Kidney epithelial cell (primary cell): ENCODE data around the gene KDM5B. TPM values are rescaled to one million over a fixed set of nuclear protein-coding genes. Genes with fewer than 3 reads are reported as not detected.

Source experiments
- DNase-seq: peaks from one replicate; pipeline ENCODE4 v3.0.0-alpha.2; 2010; ENCODE audit warnings: low read depth
- H3K27me3 ChIP-seq: 2 replicates; pipeline ENCODE4 v1.6.0; 2011; ENCODE audit warnings: low read length; ENCODE audit not compliant: control insufficient read depth, insufficient read depth
- H3K36me3 ChIP-seq: 2 replicates; pipeline ENCODE4 v1.5.1; 2011; ENCODE audit warnings: low read length; ENCODE audit not compliant: control insufficient read depth, insufficient read depth
- H3K4me3 ChIP-seq: 2 replicates; pipeline ENCODE4 v1.5.1; 2011; ENCODE audit warnings: low read depth, mild to moderate bottlenecking, control low read depth, low read length
- total RNA-seq: library from RNA; depleted of rRNA; stranded (reverse); fragments of >200 nt; gene quantifications from 2 replicates; pipeline ENCODE4 v1.2.3, GENCODE V29; 2015
- TF ChIP-seq, protein P1 (sequence below): IDR thresholded peaks from 2 replicates; pipeline ENCODE4 v1.5.1; 2011; ENCODE audit warnings: mild to moderate bottlenecking, moderate library complexity, low read length, control low read depth, inconsistent platforms; ENCODE audit not compliant: insufficient read depth, poor library complexity, severe bottlenecking

The KDM5B gene
- total RNA-seq, 1 donor from 2014 or later = 70.7 TPM

GRCh38 chr1:202710070-202711045 lies 97.9 kb downstream of the KDM5B start, which contains the start of gene SYT2:
Gene SYT2, minus strand, starts transcription at chr1:202710454. Its CDS starts 104,682 bp downstream, at chr1:202605772.
- TF ChIP-seq, protein P1, sequence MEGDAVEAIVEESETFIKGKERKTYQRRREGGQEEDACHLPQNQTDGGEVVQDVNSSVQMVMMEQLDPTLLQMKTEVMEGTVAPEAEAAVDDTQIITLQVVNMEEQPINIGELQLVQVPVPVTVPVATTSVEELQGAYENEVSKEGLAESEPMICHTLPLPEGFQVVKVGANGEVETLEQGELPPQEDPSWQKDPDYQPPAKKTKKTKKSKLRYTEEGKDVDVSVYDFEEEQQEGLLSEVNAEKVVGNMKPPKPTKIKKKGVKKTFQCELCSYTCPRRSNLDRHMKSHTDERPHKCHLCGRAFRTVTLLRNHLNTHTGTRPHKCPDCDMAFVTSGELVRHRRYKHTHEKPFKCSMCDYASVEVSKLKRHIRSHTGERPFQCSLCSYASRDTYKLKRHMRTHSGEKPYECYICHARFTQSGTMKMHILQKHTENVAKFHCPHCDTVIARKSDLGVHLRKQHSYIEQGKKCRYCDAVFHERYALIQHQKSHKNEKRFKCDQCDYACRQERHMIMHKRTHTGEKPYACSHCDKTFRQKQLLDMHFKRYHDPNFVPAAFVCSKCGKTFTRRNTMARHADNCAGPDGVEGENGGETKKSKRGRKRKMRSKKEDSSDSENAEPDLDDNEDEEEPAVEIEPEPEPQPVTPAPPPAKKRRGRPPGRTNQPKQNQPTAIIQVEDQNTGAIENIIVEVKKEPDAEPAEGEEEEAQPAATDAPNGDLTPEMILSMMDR = no peak
- peaks cover 63% of the 10 kb centered on the region for H3K27me3 ChIP-seq
- H3K4me3 ChIP-seq = no peak within 1 kb of the TSS
- no peaks in the 10 kb centered on the region for H3K36me3 ChIP-seq
- DNase-seq = no peak

- TF ChIP-seq, protein P1 = no peak
- Histone ChIP-seq H3K36me3 (no peaks in the 10 kb centered on the region), H3K4me3 (no peak overlapping the region), H3K27me3 (peaks cover 69% of the 10 kb centered on the region)
- no peak for DNase-seq
Measured at GRCh38 chr1:202709276-202710041, 98.8 kb downstream of the KDM5B start.

GRCh38 chr1:202708456-202709275 lies 99.6 kb downstream of the KDM5B start:
- Histone ChIP-seq H3K4me3 (no peak overlapping the region), H3K36me3 (no peaks in the 10 kb centered on the region), H3K27me3 (peaks cover 77% of the 10 kb centered on the region)
- no peak for DNase-seq
- TF ChIP-seq, protein P1 = no peak

GRCh38 chr1:202706851-202707250 lies 101.4 kb downstream of the KDM5B start:
- Histone ChIP-seq H3K36me3 (no peaks in the 10 kb centered on the region), H3K27me3 (peaks cover 77% of the 10 kb centered on the region), H3K4me3 (no peak overlapping the region)
- TF ChIP-seq, protein P1 = no peak
- no peak for DNase-seq

- Histone ChIP-seq H3K27me3 (peaks cover 60% of the 10 kb centered on the region), H3K4me3 (no peak overlapping the region), H3K36me3 (no peaks in the 10 kb centered on the region)
- TF ChIP-seq, protein P1 = no peak
- DNase-seq = no peak
Measured at GRCh38 chr1:202704601-202705000, 103.6 kb downstream of the KDM5B start.
